Coronary artery (tissue), 2 donors: ENCODE data around the gene DIP2B.

ENCODE experiments used
- DNase-seq: peaks from one replicate; pipeline ENCODE4 v3.0.0-alpha.2; 2017; ENCODE audit warnings: low spot score
- H3K27ac ChIP-seq, 2 donors: fragments of 200-600 bp; sonication (generic); one replicate each; pipeline ENCODE4 v1.5.1; 2016 to 2019
- H3K4me3 ChIP-seq: fragments of 200-600 bp; sonication (generic); 2 replicates; pipeline ENCODE4 v1.5.1; 2016; ENCODE audit warnings: mild to moderate bottlenecking, moderate library complexity
- CTCF ChIP-seq: fragments of 200-600 bp; sonication (generic); IDR thresholded peaks from one replicate; pipeline ENCODE4 v1.5.1; 2019; ENCODE audit warnings: antibody characterized with exemption

The DIP2B gene

GRCh38 chr12:50640321-50640939, 135.6 kb downstream of the DIP2B start:
- no peak for TF ChIP-seq CTCF
- Histone ChIP-seq H3K27ac (no peak overlapping the region), H3K4me3 (no peak overlapping the region)
- no peak for DNase-seq

DNA sequence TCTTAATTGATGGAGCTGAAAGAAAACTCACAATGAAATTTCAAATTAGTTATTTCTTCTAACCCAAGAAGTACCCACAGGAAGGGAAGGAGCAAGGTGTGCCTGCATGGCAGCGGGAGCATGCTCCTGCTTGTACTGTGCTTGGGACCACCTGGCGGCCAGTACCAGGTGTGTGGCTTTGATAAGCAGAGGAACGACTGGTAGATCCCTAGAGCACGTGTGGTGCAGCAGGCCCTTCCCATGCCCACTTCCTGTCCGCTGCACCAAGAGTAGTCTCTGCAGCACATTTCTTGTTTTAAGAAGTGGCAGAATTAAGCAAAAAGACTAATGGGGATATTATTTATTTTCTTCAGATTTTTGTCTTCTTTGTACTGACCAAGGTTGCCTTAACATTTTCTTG, 136.8 kb downstream of the DIP2B start:
- no peak for DNase-seq

GRCh38 chr12:50642035-50642451, 137.3 kb downstream of the DIP2B start:
- no peak for TF ChIP-seq CTCF
- Histone ChIP-seq H3K4me3 (no peak overlapping the region), H3K27ac (no peak overlapping the region)
- no peak for DNase-seq

More for the DNA sequence above, 136.8 kb downstream of the DIP2B start:
- Histone ChIP-seq H3K27ac (no peak overlapping the region), H3K4me3 (no peak overlapping the region)
- TF ChIP-seq CTCF = no peak

DNA sequence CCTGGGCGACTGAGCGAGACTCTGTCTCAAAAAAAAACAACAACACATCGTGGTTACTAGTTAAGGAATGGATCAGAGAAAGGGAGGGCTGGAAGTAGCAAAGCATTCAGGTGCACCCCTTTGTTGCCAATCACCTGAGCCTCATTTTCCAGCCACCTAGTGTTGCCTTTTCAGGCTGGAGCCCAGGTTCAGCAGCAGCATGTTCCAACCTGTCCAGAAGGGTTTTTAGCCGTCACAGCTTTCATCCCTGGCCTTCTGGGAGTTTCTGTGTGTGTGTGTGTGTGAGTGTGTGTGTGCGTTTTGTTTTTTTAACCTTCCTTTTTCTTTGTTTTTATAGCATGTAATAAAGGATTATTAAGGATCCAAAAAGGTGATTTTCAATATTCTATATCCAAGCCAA, 138.0 kb downstream of the DIP2B start:
- no peak overlapping the region for H3K27ac ChIP-seq
- no peak overlapping the region for H3K4me3 ChIP-seq
- no peak for TF ChIP-seq CTCF
- no peak for DNase-seq

- H3K4me3 ChIP-seq = no peak overlapping the region
- no peak for DNase-seq
- no peak overlapping the region for H3K27ac ChIP-seq
- no peak for TF ChIP-seq CTCF
Measured at GRCh38 chr12:50647031-50647430, 142.2 kb downstream of the DIP2B start.

DNA sequence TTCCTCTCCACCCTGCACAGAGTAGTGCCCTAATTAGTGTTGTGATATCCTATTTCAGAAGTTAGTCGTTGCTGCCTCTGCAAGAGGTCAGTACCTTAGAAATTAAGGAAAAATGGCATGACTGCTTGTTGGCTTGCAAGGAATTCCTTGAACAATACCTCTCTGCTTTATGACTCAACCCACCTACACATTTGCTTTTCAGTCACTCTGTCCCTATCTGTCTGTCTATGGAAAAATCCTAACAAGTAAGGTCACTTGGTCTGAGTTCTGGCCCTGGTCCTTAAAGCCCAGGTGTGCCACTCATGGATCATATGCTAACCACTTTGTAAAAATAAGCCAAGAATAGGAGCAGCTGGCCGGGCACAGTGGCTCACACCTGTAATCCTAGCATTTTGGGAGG, 142.7 kb downstream of the DIP2B start:
- TF ChIP-seq CTCF = no peak
- no peak overlapping the region for H3K4me3 ChIP-seq
- H3K27ac ChIP-seq = no peak overlapping the region
- no peak for DNase-seq

- no peak for DNase-seq
- Histone ChIP-seq H3K27ac (no peak overlapping the region), H3K4me3 (no peak overlapping the region)
- no peak for TF ChIP-seq CTCF
Measured at GRCh38 chr12:50650285-50650684, 145.5 kb downstream of the DIP2B start.
